Natural killer cell (primary cell): ENCODE data around the gene MMP15. TPM values are rescaled to one million over a fixed set of nuclear protein-coding genes. Genes with fewer than 3 reads are reported as not detected.
"Not testable (repeated sequence)": the region's sequence is repeated elsewhere in the genome, so short reads cannot be mapped to it uniquely, and the experiment has no call there.

Experiments
- ATAC-seq, 3 donors: fragments of 150-1000 bp in 2 of 3; fragments of 200-7000 bp in 1 of 3; cut with Tn5 transposase; 1 replicate in 1 of 3; 2 replicates in 2 of 3; pipeline ENCODE4 v1.10.0; 2021; ENCODE audit warnings: mild to moderate bottlenecking in 2 of 3, moderate library complexity in 2 of 3
- DNase-seq, 2 donors: peaks; one replicate each; pipeline versions ENCODE4 v3.0.0 to v3.0.0-alpha.2; 2013 to 2021; ENCODE audit warnings: mixed read lengths in 1 of 2
- H3K27ac ChIP-seq: one replicate; pipeline ENCODE4 v1.5.1; 2013; ENCODE audit warnings: mild to moderate bottlenecking, low read length
- H3K27me3 ChIP-seq: one replicate; pipeline ENCODE4 v1.6.1; 2013; ENCODE audit warnings: low read length; ENCODE audit not compliant: control insufficient read depth, insufficient read depth
- H3K36me3 ChIP-seq: one replicate; pipeline ENCODE4 v1.6.1; 2013; ENCODE audit warnings: low read length; ENCODE audit not compliant: control insufficient read depth, insufficient read depth
- H3K4me1 ChIP-seq: one replicate; pipeline ENCODE4 v1.6.1; 2013; ENCODE audit warnings: low read length; ENCODE audit not compliant: control insufficient read depth, insufficient read depth
- H3K4me3 ChIP-seq: one replicate; pipeline ENCODE4 v1.5.1; 2013; ENCODE audit warnings: low read length
- H3K9me3 ChIP-seq: one replicate; pipeline ENCODE4 v1.6.1; 2013; ENCODE audit warnings: low read length; ENCODE audit not compliant: control insufficient read depth, insufficient read depth
- H3K27ac Mint-ChIP-seq, 2 donors: one replicate each; pipeline ENCODE4 v1.8.0; 2022; ENCODE audit warnings: mild to moderate bottlenecking in 2 of 2, mixed read lengths in 2 of 2, moderate library complexity in 1 of 2
- H3K27me3 Mint-ChIP-seq, 2 donors: one replicate each; pipeline ENCODE4 v1.8.0; 2022; ENCODE audit warnings: low read depth in 2 of 2, mixed read lengths in 2 of 2
- H3K36me3 Mint-ChIP-seq: one replicate; pipeline ENCODE4 v1.8.0; 2022; ENCODE audit warnings: mixed read lengths
- H3K4me1 Mint-ChIP-seq, 2 donors: one replicate each; pipeline ENCODE4 v1.8.0; 2022; ENCODE audit warnings: mixed read lengths in 2 of 2
- H3K4me3 Mint-ChIP-seq: one replicate; pipeline ENCODE4 v1.8.0; 2022; ENCODE audit warnings: mild to moderate bottlenecking, moderate library complexity, mixed read lengths
- H3K9me3 Mint-ChIP-seq, 2 donors: one replicate each; pipeline ENCODE4 v1.8.0; 2022; ENCODE audit warnings: mixed read lengths in 2 of 2
- WGBS: methylation state at CpG from one replicate; pipeline ENCODE4 v1.1.7; 2013; ENCODE audit warnings: missing lambda C conversion rate; ENCODE audit not compliant: insufficient coverage; 5-methylcytosine and 5-hydroxymethylcytosine counted together
- intact Hi-C: fragments of 100-400 bp; cut with micrococcal nuclease; formaldehyde crosslinking; loops from one replicate; pipeline ENCODE4 v1.14.2; 2022
- total RNA-seq, 4 donors: library from RNA; stranded (reverse); fragments of 120-200 nt in 1 of 4; gene quantifications; one replicate each; pipeline versions ENCODE4 v1.2.3 to v1.2.4, GENCODE V29; 2013 to 2022
- TF ChIP-seq, protein P1 (sequence below): fragments of 200-600 bp; IDR thresholded peaks from one replicate; pipeline ENCODE4 v1.8.0; 2022; ENCODE audit warnings: antibody characterized with exemption

Gene MMP15
- total RNA-seq: under 1 TPM; 0.23 to 0.27 (median 0.24) TPM
- 0.14 TPM for total RNA-seq (2013)

DNA sequence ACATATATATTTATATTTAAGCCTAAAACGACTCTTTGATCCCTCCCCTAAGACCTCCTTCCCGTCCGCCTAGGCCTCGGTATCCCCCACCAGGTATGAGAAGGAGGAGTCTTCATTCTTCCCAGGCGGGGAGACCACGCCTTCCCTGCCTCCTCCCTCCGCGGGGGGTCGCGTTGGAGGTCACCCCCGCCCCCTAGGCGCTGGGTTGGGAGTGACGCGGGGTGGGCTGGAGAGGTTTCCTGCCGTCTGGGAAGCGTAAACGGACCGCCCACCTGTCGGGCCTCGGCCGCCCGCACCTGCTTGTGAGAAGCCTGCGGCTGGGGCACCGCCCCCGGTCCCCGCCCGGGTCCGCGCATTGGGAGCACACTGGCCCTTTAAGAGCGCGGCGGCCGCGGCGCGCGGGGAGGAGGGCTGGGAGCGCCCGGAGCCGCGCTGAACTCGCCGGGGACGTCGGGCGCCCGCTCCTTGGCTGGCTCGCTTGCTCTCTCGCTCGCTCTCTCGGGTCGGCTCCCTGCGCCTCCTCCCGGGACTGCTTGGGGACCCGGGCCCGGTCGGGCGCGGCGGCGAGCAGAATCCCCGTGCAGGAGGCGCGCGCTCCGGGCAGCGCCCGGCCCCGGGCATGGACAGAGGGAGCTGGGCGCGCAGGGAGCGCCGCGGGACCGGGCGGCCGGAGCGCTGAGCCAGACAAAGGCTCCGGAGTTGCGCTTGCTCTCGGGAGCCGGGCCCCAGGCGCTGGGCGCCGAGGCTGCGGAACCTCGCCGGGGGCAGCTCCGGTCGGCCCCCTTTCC lies at the start of gene MMP15:
MMP15 (plus strand) TSS at position 404 of the 788 bp plus-strand sequence. CDS start 597 bp downstream, outside the sequence.
- intact Hi-C loops: loop anchor here (10.0 kb wide), 1 partner anchor 169 kb away; the partner anchor contains the start of gene CSNK2A2
- ATAC-seq: peak; percentile 66 to 71 (median 68)
- H3K27ac ChIP-seq: no peak within 1 kb of the TSS
- H3K9me3 Mint-ChIP-seq: no peaks in the 10 kb centered on the region
- H3K4me1 Mint-ChIP-seq: peaks cover 0 to 11% of the 10 kb centered on the region in 2 donors
- peak; percentile 35 to 71 for DNase-seq
- peaks cover 10% of the 10 kb centered on the region for H3K27me3 ChIP-seq
- peak within 1 kb of the TSS in 1 of 2 donors; percentile 81 for H3K27ac Mint-ChIP-seq
- no peaks in the 10 kb centered on the region for H3K9me3 ChIP-seq
- no peaks in the 10 kb centered on the region for H3K36me3 ChIP-seq
- peaks cover 27% of the 10 kb centered on the region for H3K4me1 ChIP-seq
- H3K36me3 Mint-ChIP-seq: no peaks in the 10 kb centered on the region
- peak within 1 kb of the TSS; percentile 68 for H3K4me3 ChIP-seq
- peak within 1 kb of the TSS; percentile 86 for H3K4me3 Mint-ChIP-seq
- TF ChIP-seq, protein P1, sequence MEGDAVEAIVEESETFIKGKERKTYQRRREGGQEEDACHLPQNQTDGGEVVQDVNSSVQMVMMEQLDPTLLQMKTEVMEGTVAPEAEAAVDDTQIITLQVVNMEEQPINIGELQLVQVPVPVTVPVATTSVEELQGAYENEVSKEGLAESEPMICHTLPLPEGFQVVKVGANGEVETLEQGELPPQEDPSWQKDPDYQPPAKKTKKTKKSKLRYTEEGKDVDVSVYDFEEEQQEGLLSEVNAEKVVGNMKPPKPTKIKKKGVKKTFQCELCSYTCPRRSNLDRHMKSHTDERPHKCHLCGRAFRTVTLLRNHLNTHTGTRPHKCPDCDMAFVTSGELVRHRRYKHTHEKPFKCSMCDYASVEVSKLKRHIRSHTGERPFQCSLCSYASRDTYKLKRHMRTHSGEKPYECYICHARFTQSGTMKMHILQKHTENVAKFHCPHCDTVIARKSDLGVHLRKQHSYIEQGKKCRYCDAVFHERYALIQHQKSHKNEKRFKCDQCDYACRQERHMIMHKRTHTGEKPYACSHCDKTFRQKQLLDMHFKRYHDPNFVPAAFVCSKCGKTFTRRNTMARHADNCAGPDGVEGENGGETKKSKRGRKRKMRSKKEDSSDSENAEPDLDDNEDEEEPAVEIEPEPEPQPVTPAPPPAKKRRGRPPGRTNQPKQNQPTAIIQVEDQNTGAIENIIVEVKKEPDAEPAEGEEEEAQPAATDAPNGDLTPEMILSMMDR: no peak
- under 1% methylated on average over 86 of the region's 90 CpGs for WGBS
- peaks cover 14 to 19% of the 10 kb centered on the region in 2 donors for H3K27me3 Mint-ChIP-seq

DNA sequence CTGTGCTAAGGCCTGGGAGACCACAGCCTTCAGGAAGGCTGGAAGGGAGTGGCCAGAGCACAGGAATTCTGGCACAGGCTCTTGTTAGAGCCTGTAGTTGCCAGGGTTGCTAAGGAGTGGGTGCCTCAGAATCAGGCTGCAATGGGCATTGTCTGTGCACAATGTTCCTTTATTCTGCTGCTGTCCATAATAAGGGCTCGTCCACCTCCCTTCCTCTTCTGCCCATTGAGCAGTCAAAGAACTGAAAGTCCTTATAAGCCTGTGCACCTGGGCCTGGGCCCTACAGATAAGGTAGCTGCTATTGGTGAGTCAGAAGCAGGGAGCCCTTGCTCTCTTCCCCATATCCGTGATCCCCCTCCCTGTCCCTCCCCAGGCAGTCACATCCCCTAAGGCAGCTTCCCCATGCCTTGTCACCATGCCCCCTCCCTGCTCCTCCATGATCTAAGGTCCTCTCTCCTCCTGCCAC lies 49.2 kb upstream of the MMP15 start:
- WGBS: 88% methylated on average over 2 of the region's 2 CpGs
- ATAC-seq: no peak

DNA sequence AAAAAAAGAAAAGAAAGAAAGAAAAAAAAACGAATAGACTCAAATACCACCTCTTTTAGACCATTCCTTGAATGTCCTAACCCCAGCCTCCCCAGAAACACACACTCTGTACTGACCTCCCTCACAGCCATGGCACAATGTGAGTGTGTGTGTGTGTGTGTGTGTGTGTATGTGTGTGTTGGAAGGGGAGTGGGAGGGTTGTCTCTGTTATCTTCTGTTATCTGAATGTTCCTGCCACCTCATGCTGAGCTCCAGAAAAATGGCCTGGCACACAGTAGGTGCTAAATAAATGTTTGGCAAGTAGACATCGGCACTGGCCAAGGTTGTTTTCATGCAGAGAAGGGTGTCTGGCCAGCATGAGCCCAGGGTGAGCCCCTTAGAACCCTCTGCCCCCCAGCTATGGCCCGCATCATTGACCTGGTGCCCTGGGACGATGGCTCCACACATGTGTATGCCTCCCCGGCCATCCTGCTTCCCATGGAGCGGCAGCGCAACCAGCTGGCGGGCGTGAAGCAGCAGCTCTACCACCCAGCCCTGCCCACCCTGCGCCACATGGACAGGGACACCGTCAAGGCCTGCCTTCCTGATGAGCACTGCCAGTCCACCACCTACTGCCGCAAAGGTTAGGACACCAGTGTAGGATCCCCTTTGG lies 48.0 kb upstream of the MMP15 start:
- no peaks in the 10 kb centered on the region for H3K27me3 Mint-ChIP-seq
- H3K27me3 ChIP-seq: no peaks in the 10 kb centered on the region
- H3K9me3 Mint-ChIP-seq: no peaks in the 10 kb centered on the region
- no peaks in the 10 kb centered on the region for H3K36me3 ChIP-seq
- DNase-seq (no peak), ATAC-seq (no peak)
- WGBS: 93% methylated on average over 11 of the region's 12 CpGs
- H3K4me3 Mint-ChIP-seq: no peak overlapping the region
- no peak overlapping the region for H3K27ac ChIP-seq
- no peak overlapping the region for H3K27ac Mint-ChIP-seq
- H3K4me1 ChIP-seq: no peaks in the 10 kb centered on the region
- H3K4me1 Mint-ChIP-seq: peaks cover under 1 to 2% of the 10 kb centered on the region in 2 donors
- no peaks in the 10 kb centered on the region for H3K9me3 ChIP-seq
- no peaks in the 10 kb centered on the region for H3K36me3 Mint-ChIP-seq
- intact Hi-C loops: no loop called here
- H3K4me3 ChIP-seq: no peak overlapping the region
- TF ChIP-seq, protein P1: no peak

More for the DNA sequence above, 49.2 kb upstream of the MMP15 start:
- no peaks in the 10 kb centered on the region for H3K9me3 Mint-ChIP-seq
- no peak overlapping the region for H3K4me3 Mint-ChIP-seq
- Histone ChIP-seq H3K27ac (no peak overlapping the region), H3K4me3 (no peak overlapping the region), H3K4me1 (no peaks in the 10 kb centered on the region), H3K27me3 (no peaks in the 10 kb centered on the region), H3K9me3 (no peaks in the 10 kb centered on the region), H3K36me3 (no peaks in the 10 kb centered on the region)
- H3K36me3 Mint-ChIP-seq: no peaks in the 10 kb centered on the region
- H3K27me3 Mint-ChIP-seq: no peaks in the 10 kb centered on the region
- H3K27ac Mint-ChIP-seq: no peak overlapping the region
- peaks cover 8 to 10% of the 10 kb centered on the region in 2 donors for H3K4me1 Mint-ChIP-seq
- DNase-seq: no peak
- intact Hi-C loops: no loop called here
- TF ChIP-seq, protein P1: no peak

DNA sequence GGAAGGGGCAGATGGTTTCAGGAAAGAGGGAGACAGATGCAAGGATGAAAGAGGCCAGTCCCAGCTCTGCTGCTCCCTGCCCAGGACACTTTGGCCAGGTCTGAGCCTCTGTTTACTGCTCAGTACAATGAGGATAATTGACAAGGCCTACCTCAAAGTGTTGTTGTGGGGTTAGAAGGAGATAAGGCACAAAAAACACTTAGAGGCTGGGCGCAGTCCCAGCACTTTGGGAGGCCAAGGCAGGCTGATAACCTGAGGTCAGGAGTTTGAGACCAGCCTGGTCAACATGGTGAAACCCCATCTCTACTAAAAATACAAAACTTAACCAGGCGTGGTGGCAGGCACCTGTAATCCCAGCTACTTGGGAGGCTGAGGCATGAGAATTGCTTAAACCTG lies 47.5 kb upstream of the MMP15 start:
- H3K27me3 ChIP-seq, DNase-seq, H3K4me1 Mint-ChIP-seq, H3K27ac ChIP-seq, H3K27me3 Mint-ChIP-seq, H3K4me3 Mint-ChIP-seq, H3K36me3 Mint-ChIP-seq, H3K9me3 ChIP-seq, ATAC-seq, H3K27ac Mint-ChIP-seq, H3K4me3 ChIP-seq, H3K4me1 ChIP-seq, H3K36me3 ChIP-seq, intact Hi-C loops, H3K9me3 Mint-ChIP-seq: not testable (repeated sequence)
- 92% methylated on average over 2 of the region's 2 CpGs for WGBS
